Karpas-422 (cell line): ENCODE results near the gene ABHD2. TPM values are rescaled to one million over a fixed set of nuclear protein-coding genes. Genes with fewer than 3 reads are reported as not detected.

Experiments
- DNase-seq: peaks from one replicate; pipeline ENCODE4 v3.0.0-alpha.2; 2015
- H2AFZ ChIP-seq: fragments of 200-600 bp; sonication (generic); 2 replicates; pipeline ENCODE4 v1.6.1; 2014; ENCODE audit warnings: antibody characterized with exemption, low read length, mixed read lengths
- H3K27ac ChIP-seq: fragments of 200-600 bp; sonication (generic); 2 replicates; pipeline ENCODE4 v1.5.1; 2014; ENCODE audit warnings: mild to moderate bottlenecking, low read length, moderate library complexity
- H3K27me3 ChIP-seq: fragments of 200-600 bp; sonication (generic); 2 replicates; pipeline ENCODE4 v1.6.1; 2014; ENCODE audit warnings: low read length, mixed read lengths
- H3K36me3 ChIP-seq: fragments of 200-600 bp; sonication (generic); 2 replicates; pipeline ENCODE4 v1.6.1; 2014; ENCODE audit warnings: low read length, mixed read lengths; ENCODE audit not compliant: insufficient read depth
- H3K4me1 ChIP-seq: fragments of 200-600 bp; sonication (generic); 2 replicates; pipeline ENCODE4 v1.6.1; 2014; ENCODE audit warnings: mild to moderate bottlenecking, low read length, mixed read lengths
- H3K4me2 ChIP-seq: fragments of 200-600 bp; sonication (generic); 2 replicates; pipeline ENCODE4 v1.6.1; 2014; ENCODE audit warnings: low read length, low read depth, mild to moderate bottlenecking; ENCODE audit not compliant: poor library complexity, severe bottlenecking
- H3K4me3 ChIP-seq: fragments of 200-600 bp; sonication (generic); 2 replicates; pipeline ENCODE4 v1.5.1; 2014; ENCODE audit warnings: mild to moderate bottlenecking, antibody characterized with exemption, low read length, mixed read lengths
- H3K79me2 ChIP-seq: fragments of 200-600 bp; sonication (generic); 2 replicates; pipeline ENCODE4 v1.6.1; 2014; ENCODE audit warnings: mild to moderate bottlenecking, low read length, mixed read lengths
- H3K9ac ChIP-seq: fragments of 200-600 bp; sonication (generic); 2 replicates; pipeline ENCODE4 v1.6.0; 2014; ENCODE audit warnings: low read length
- H3K9me2 ChIP-seq: fragments of 200-600 bp; sonication (generic), shearing (Covaris generic); replicated peaks from 2 replicates; pipeline ENCODE4 v1.6.0; 2014; ENCODE audit warnings: mild to moderate bottlenecking, low read length, moderate library complexity; ENCODE audit not compliant: insufficient read depth
- H3K9me3 ChIP-seq: fragments of 300-700, 200-600 bp; sonication (generic); 2 replicates; pipeline ENCODE4 v1.6.1; 2014; ENCODE audit warnings: low read length, mixed read lengths
- H4K20me1 ChIP-seq: fragments of 200-600 bp; sonication (generic); 2 replicates; pipeline ENCODE4 v1.6.1; 2014; ENCODE audit warnings: mild to moderate bottlenecking, antibody characterized with exemption, low read length, low read depth; ENCODE audit not compliant: insufficient read depth
- total RNA-seq: library from RNA; depleted of rRNA; stranded (reverse); fragments of >200 nt; shearing (Covaris generic); gene quantifications from 2 replicates; pipeline ENCODE4 v1.2.3, GENCODE V29; 2014; ENCODE audit warnings: low replicate concordance

The ABHD2 gene
- total RNA-seq, 1 experiment from 2014 or later = 43.6 TPM

- H3K79me2 ChIP-seq = peaks cover 28% of the 10 kb centered on the region
- no peak overlapping the region for H3K4me3 ChIP-seq
- no peaks in the 10 kb centered on the region for H3K36me3 ChIP-seq
- no peaks in the 10 kb centered on the region for H4K20me1 ChIP-seq
- no peak overlapping the region for H3K27ac ChIP-seq
- no peaks in the 10 kb centered on the region for H3K9me2 ChIP-seq
- no peak overlapping the region for H3K4me2 ChIP-seq
- peaks cover 2% of the 10 kb centered on the region; the same call in 1 of the 2 replicates for H3K4me1 ChIP-seq
- no peak overlapping the region for H2AFZ ChIP-seq
- H3K9me3 ChIP-seq = no peaks in the 10 kb centered on the region
- DNase-seq = no peak
- no peaks in the 10 kb centered on the region for H3K27me3 ChIP-seq
- no peak overlapping the region for H3K9ac ChIP-seq
These were observed 53.6 kb downstream of the ABHD2 start for GRCh38 chr15:89141885-89142284.

DNA sequence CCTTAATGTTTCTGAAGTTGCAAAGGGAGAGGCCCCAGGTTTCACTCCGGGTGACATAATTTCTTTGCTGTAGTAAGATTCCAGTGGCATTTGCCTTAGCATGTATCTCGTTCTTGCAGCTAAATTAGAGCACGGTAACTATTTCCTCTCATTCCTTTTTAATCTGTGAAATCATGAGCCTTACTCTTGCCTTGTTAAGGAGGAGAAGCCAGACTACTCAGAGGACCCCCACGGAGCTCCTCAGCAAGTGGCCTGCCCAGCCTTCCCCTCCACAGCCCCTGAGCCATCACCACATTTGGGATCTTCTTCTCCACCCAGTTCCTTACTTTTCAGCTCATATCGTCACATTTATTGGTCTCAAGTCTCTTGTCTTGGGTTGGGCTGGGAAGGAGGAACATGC lies 54.2 kb downstream of the ABHD2 start:
- H3K4me3 ChIP-seq = no peak overlapping the region
- no peaks in the 10 kb centered on the region for H4K20me1 ChIP-seq
- H3K4me1 ChIP-seq = peaks cover 2% of the 10 kb centered on the region; the same call in 1 of the 2 replicates
- no peaks in the 10 kb centered on the region for H3K9me2 ChIP-seq
- no peak for DNase-seq
- no peak overlapping the region for H3K4me2 ChIP-seq
- no peak overlapping the region for H2AFZ ChIP-seq
- no peaks in the 10 kb centered on the region for H3K9me3 ChIP-seq
- H3K79me2 ChIP-seq = peaks cover 26% of the 10 kb centered on the region
- H3K9ac ChIP-seq = no peak overlapping the region
- no peaks in the 10 kb centered on the region for H3K27me3 ChIP-seq
- H3K27ac ChIP-seq = no peak overlapping the region
- H3K36me3 ChIP-seq = no peaks in the 10 kb centered on the region

DNA sequence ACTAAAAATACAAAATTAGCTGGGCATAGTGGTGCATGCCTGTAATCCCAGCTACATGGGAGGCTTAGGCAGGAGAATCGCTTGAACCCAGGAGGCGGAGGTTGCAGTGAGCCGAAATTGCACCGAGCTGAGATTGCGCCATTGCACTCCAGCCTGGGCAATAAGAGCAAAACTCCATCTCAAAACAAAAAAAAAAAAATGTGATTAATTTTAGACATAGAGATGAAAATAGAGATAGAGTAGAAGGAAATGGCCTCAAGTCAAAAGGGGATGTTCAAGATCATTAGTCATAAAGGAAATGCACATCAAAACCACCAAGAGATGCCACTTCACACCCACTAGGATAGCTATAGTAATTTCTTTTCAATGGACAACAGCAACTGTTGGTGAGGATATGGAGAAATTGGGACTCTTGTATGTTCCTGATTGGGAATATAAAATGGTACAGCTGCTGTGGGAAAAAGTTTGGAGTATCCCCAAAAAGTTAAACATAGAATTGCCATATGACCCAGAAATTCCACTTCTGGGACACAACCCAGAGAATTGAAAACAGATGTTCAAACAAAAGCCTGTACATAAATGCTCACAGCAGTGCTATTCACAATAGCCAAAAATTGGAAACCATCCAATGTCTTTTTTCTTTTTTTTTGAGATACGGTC lies 55.4 kb downstream of the ABHD2 start:
- Histone ChIP-seq H3K27me3 (no peaks in the 10 kb centered on the region), H3K9me2 (no peaks in the 10 kb centered on the region), H3K27ac (no peak overlapping the region), H3K4me3 (no peak overlapping the region), H3K4me1 (no peaks in the 10 kb centered on the region), H3K4me2 (no peak overlapping the region), H3K79me2 (peaks cover 18% of the 10 kb centered on the region; the same call in 1 of the 2 replicates), H3K9ac (no peak overlapping the region), H2AFZ (no peak overlapping the region), H4K20me1 (no peaks in the 10 kb centered on the region), H3K36me3 (no peaks in the 10 kb centered on the region), H3K9me3 (no peaks in the 10 kb centered on the region)
- no peak for DNase-seq

DNA sequence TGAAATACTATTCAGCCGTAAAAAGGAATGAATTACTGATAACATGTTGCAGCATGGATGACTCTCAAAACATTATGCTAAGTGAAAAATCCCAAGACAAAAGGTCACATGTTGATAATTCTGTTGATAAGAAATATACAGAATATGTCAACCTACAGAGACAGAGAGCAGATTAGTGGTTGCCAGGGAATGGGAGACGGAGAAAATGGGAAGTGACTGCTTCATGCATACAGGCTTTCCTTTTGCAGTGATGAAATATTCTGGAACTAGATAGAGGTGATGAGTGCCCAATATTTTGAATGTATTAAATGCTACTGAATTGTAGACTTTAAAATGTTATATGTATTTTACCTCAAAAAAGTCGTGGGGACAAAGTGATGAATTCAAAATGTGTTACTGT lies 56.2 kb downstream of the ABHD2 start:
- H3K4me3 ChIP-seq = no peak overlapping the region
- no peaks in the 10 kb centered on the region for H3K9me2 ChIP-seq
- H4K20me1 ChIP-seq = no peaks in the 10 kb centered on the region
- H3K79me2 ChIP-seq = 0 out of 2 replicates have a peak, but pooled peaks cover 12% of the 10 kb centered on the region
- no peak overlapping the region for H3K9ac ChIP-seq
- no peak overlapping the region for H3K4me2 ChIP-seq
- no peak overlapping the region for H3K27ac ChIP-seq
- no peaks in the 10 kb centered on the region; the same call in 1 of the 2 replicates for H3K4me1 ChIP-seq
- H2AFZ ChIP-seq = no peak overlapping the region
- no peaks in the 10 kb centered on the region for H3K27me3 ChIP-seq
- DNase-seq = no peak
- H3K9me3 ChIP-seq = no peaks in the 10 kb centered on the region
- H3K36me3 ChIP-seq = no peaks in the 10 kb centered on the region

DNA sequence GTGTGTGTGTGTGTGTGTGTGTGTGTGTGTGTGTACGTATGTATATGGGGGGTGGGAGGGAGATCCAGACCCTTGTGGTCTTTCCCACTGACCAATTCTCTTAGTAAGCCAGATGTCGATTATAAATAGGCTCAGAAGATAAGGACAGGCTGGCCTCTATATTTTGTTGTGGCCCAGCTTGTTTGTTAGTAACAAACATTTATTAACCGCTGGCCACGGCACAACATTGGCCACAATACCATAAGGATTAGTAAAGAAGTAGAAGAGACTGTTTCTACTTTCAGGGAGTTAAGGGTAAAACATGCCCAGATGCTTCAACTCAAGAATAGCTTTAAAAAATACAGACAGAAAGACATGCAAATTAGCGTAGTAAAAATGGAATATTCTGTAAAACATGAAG lies 58.1 kb downstream of the ABHD2 start:
- Histone ChIP-seq H3K27me3 (no peaks in the 10 kb centered on the region), H3K4me2 (no peak overlapping the region), H3K79me2 (0 out of 2 replicates have a peak, but pooled peaks cover 8% of the 10 kb centered on the region), H3K4me1 (no peaks in the 10 kb centered on the region; the same call in 1 of the 2 replicates), H4K20me1 (no peaks in the 10 kb centered on the region), H3K9ac (no peak overlapping the region), H3K27ac (no peak overlapping the region), H2AFZ (no peak overlapping the region), H3K36me3 (no peaks in the 10 kb centered on the region), H3K9me3 (no peaks in the 10 kb centered on the region), H3K4me3 (no peak overlapping the region), H3K9me2 (no peaks in the 10 kb centered on the region)
- no peak for DNase-seq

- no peaks in the 10 kb centered on the region for H3K27me3 ChIP-seq
- H3K4me2 ChIP-seq = no peak overlapping the region
- no peak overlapping the region for H2AFZ ChIP-seq
- H4K20me1 ChIP-seq = no peaks in the 10 kb centered on the region
- no peaks in the 10 kb centered on the region; the same call in 1 of the 2 replicates for H3K4me1 ChIP-seq
- no peak for DNase-seq
- H3K4me3 ChIP-seq = no peak overlapping the region
- H3K9me3 ChIP-seq = no peaks in the 10 kb centered on the region
- H3K9ac ChIP-seq = no peak overlapping the region
- peaks cover 3% of the 10 kb centered on the region; the same call in 1 of the 2 replicates for H3K36me3 ChIP-seq
- H3K9me2 ChIP-seq = no peaks in the 10 kb centered on the region
- 0 out of 2 replicates have a peak, but pooled peaks cover 8% of the 10 kb centered on the region for H3K79me2 ChIP-seq
- H3K27ac ChIP-seq = no peak overlapping the region
These were observed 59.9 kb downstream of the ABHD2 start for GRCh38 chr15:89148126-89148525.

- Histone ChIP-seq H3K4me3 (no peak overlapping the region), H3K4me1 (no peaks in the 10 kb centered on the region; the same call in 1 of the 2 replicates), H3K9me2 (no peaks in the 10 kb centered on the region), H3K9ac (no peak overlapping the region), H3K27ac (no peak overlapping the region), H4K20me1 (no peaks in the 10 kb centered on the region), H2AFZ (no peak overlapping the region), H3K79me2 (0 out of 2 replicates have a peak, but pooled peaks cover 8% of the 10 kb centered on the region), H3K27me3 (no peaks in the 10 kb centered on the region), H3K36me3 (peaks cover 13% of the 10 kb centered on the region; the same call in 1 of the 2 replicates), H3K9me3 (no peaks in the 10 kb centered on the region), H3K4me2 (no peak overlapping the region)
- DNase-seq = no peak
These were observed 61.3 kb downstream of the ABHD2 start for GRCh38 chr15:89149501-89150101.

- Histone ChIP-seq H3K27ac (no peak overlapping the region), H3K36me3 (peaks cover 19% of the 10 kb centered on the region; the same call in 1 of the 2 replicates), H3K4me2 (no peak overlapping the region), H3K4me1 (no peaks in the 10 kb centered on the region; the same call in 1 of the 2 replicates), H3K79me2 (0 out of 2 replicates have a peak, but pooled peaks cover 8% of the 10 kb centered on the region), H3K9me2 (no peaks in the 10 kb centered on the region), H4K20me1 (no peaks in the 10 kb centered on the region), H3K27me3 (no peaks in the 10 kb centered on the region), H3K4me3 (no peak overlapping the region), H3K9me3 (no peaks in the 10 kb centered on the region), H3K9ac (no peak overlapping the region), H2AFZ (no peak overlapping the region)
- DNase-seq = no peak
These were observed 62.0 kb downstream of the ABHD2 start for GRCh38 chr15:89150287-89150686.
